ENCODE measurements around the gene SHB.

The SHB gene

GRCh38 chr9:38016375-38017135 lies 52.5 kb downstream of the SHB start:
- peak overlapping the region; percentile 95; the same call in 1 of the 2 replicates for H3K27ac ChIP-seq
- TF ChIP-seq CTCF (conservative IDR thresholded peaks at IDR 0.05): no peak

GRCh38 chr9:38015906-38016305 lies 53.1 kb downstream of the SHB start:
- TF ChIP-seq CTCF (conservative IDR thresholded peaks at IDR 0.05): no peak

GRCh38 chr9:38015266-38015665 lies 53.8 kb downstream of the SHB start:
- H3K27ac ChIP-seq: no peak overlapping the region
- TF ChIP-seq CTCF (conservative IDR thresholded peaks at IDR 0.05): no peak

More at GRCh38 chr9:38015906-38016305, 53.1 kb downstream of the SHB start:
- peak overlapping the region; percentile 95; the same call in 1 of the 2 replicates for H3K27ac ChIP-seq

- no peak overlapping the region for H3K27ac ChIP-seq
- TF ChIP-seq CTCF (conservative IDR thresholded peaks at IDR 0.05): no peak
Observed at GRCh38 chr9:38012767-38013450, 56.1 kb downstream of the SHB start.

- TF ChIP-seq CTCF (conservative IDR thresholded peaks at IDR 0.05): no peak
- no peak overlapping the region for H3K27ac ChIP-seq
Observed at GRCh38 chr9:38011991-38012390, 57.0 kb downstream of the SHB start.

GRCh38 chr9:38010918-38011704 lies 57.9 kb downstream of the SHB start:
- H3K27ac ChIP-seq: no peak overlapping the region
- no peak for TF ChIP-seq CTCF (conservative IDR thresholded peaks at IDR 0.05)

- TF ChIP-seq CTCF (conservative IDR thresholded peaks at IDR 0.05): no peak
- no peak overlapping the region for H3K27ac ChIP-seq
Observed at GRCh38 chr9:38009990-38010389, 59.0 kb downstream of the SHB start.
